H9 (cell line): Measurements from ENCODE around the gene CDKAL1. TPM values are rescaled to one million over a fixed set of nuclear protein-coding genes. Genes with fewer than 3 reads are reported as not detected.

Experiments
- DNase-seq: peaks from one replicate; pipeline ENCODE4 v3.0.0-alpha.2; 2017
- H2AFZ ChIP-seq: one replicate; pipeline ENCODE4 v1.6.1; 2013; ENCODE audit warnings: mild to moderate bottlenecking, low read length, control low read depth, moderate library complexity
- H2AK5ac ChIP-seq: 2 replicates; pipeline ENCODE4 v1.6.1; 2013; ENCODE audit warnings: low read length, control low read depth, mixed read lengths; ENCODE audit not compliant: insufficient read length
- H2BK120ac ChIP-seq: one replicate; pipeline ENCODE4 v1.6.1; 2013; ENCODE audit warnings: low read depth, mild to moderate bottlenecking, low read length, control low read depth, inconsistent platforms; ENCODE audit not compliant: poor library complexity, severe bottlenecking
- H2BK12ac ChIP-seq: 2 replicates; pipeline ENCODE4 v1.6.1; 2013; ENCODE audit warnings: low read length, control low read depth, mixed read lengths, low read depth; ENCODE audit not compliant: insufficient read length
- H2BK15ac ChIP-seq: 2 replicates; pipeline ENCODE4 v1.6.1; 2013; ENCODE audit warnings: low read depth, low read length, control low read depth
- H2BK20ac ChIP-seq: one replicate; pipeline ENCODE4 v1.6.1; 2013; ENCODE audit warnings: low read depth, mild to moderate bottlenecking, low read length, control low read depth, inconsistent platforms; ENCODE audit not compliant: poor library complexity, severe bottlenecking
- H2BK5ac ChIP-seq: 2 replicates; pipeline ENCODE4 v1.6.1; 2013; ENCODE audit warnings: low read length, control low read depth, mixed read lengths; ENCODE audit not compliant: insufficient read length
- H3K14ac ChIP-seq: 2 replicates; pipeline ENCODE4 v1.6.1; 2013; ENCODE audit warnings: low read length, control low read depth; ENCODE audit not compliant: insufficient read depth
- H3K18ac ChIP-seq: 2 replicates; pipeline ENCODE4 v1.6.1; 2013; ENCODE audit warnings: low read depth, mild to moderate bottlenecking, mixed read lengths, low read length, control low read depth; ENCODE audit not compliant: insufficient read length
- H3K23ac ChIP-seq: 2 replicates; pipeline ENCODE4 v1.6.1; 2013; ENCODE audit warnings: low read length, control low read depth, mixed read lengths, low read depth; ENCODE audit not compliant: insufficient read length
- H3K23me2 ChIP-seq: 2 replicates; pipeline ENCODE4 v1.6.1; 2013; ENCODE audit warnings: low read depth, mild to moderate bottlenecking, mixed read lengths, low read length, control low read depth; ENCODE audit not compliant: insufficient read length, poor library complexity, severe bottlenecking
- H3K27ac ChIP-seq: 2 replicates; pipeline ENCODE4 v1.5.1; 2013; ENCODE audit warnings: low read length, control low read depth, mixed read lengths, low read depth; ENCODE audit not compliant: insufficient read length
- H3K27me3 ChIP-seq: 2 replicates; pipeline ENCODE4 v1.6.1; 2013; ENCODE audit warnings: low read length, control low read depth, inconsistent platforms; ENCODE audit not compliant: insufficient read depth
- H3K4ac ChIP-seq: 2 replicates; pipeline ENCODE4 v1.6.1; 2013; ENCODE audit warnings: low read depth, mild to moderate bottlenecking, control low read depth, inconsistent platforms, low read length, moderate library complexity
- H3K4me1 ChIP-seq: 2 replicates; pipeline ENCODE4 v1.6.1; 2013; ENCODE audit warnings: low read length, control low read depth, inconsistent platforms; ENCODE audit not compliant: insufficient read depth
- H3K4me2 ChIP-seq: 2 replicates; pipeline ENCODE4 v1.6.1; 2013; ENCODE audit warnings: low read length, control low read depth, mixed read lengths; ENCODE audit not compliant: insufficient read length, insufficient read depth
- H3K56ac ChIP-seq: 2 replicates; pipeline ENCODE4 v1.6.1; 2013; ENCODE audit warnings: low read depth, mild to moderate bottlenecking, mixed read lengths, low read length, control low read depth; ENCODE audit not compliant: insufficient read length
- H3K79me1 ChIP-seq: 2 replicates; pipeline ENCODE4 v1.6.1; 2013; ENCODE audit warnings: low read depth, mild to moderate bottlenecking, moderate library complexity, low read length, control low read depth, inconsistent platforms; ENCODE audit not compliant: insufficient read depth, poor library complexity, severe bottlenecking
- H3K79me2 ChIP-seq: 2 replicates; pipeline ENCODE4 v1.6.1; 2013; ENCODE audit warnings: low read length, control low read depth, inconsistent platforms; ENCODE audit not compliant: insufficient read depth
- H3K9ac ChIP-seq: 2 replicates; pipeline ENCODE4 v1.6.1; 2013; ENCODE audit warnings: low read length, control low read depth, mixed read lengths; ENCODE audit not compliant: insufficient read length; ENCODE audit errors: extremely low read depth
- H3K9me3 ChIP-seq: one replicate; pipeline ENCODE4 v1.6.1; 2013; ENCODE audit warnings: low read depth, low read length, inconsistent platforms; ENCODE audit not compliant: control insufficient read depth
- H3T11ph ChIP-seq: one replicate; pipeline ENCODE4 v1.6.1; 2013; ENCODE audit warnings: mild to moderate bottlenecking, low read length, control low read depth, inconsistent platforms
- H4K20me1 ChIP-seq: one replicate; pipeline ENCODE4 v1.6.1; 2013; ENCODE audit not compliant: control insufficient read depth, insufficient read length, insufficient read depth
- H4K5ac ChIP-seq: 2 replicates; pipeline ENCODE4 v1.6.1; 2013; ENCODE audit warnings: low read depth, mild to moderate bottlenecking, mixed read lengths, low read length, control low read depth; ENCODE audit not compliant: insufficient read length
- H4K8ac ChIP-seq: replicated peaks from 2 replicates; pipeline ENCODE4 v1.6.1; 2013; ENCODE audit warnings: low read length, control low read depth, mixed read lengths, low read depth; ENCODE audit not compliant: insufficient read length
- H4K91ac ChIP-seq: 2 replicates; pipeline ENCODE4 v1.6.1; 2013; ENCODE audit warnings: low read depth, mild to moderate bottlenecking, moderate library complexity, mixed read lengths, low read length, control low read depth; ENCODE audit not compliant: insufficient read length
- H3K27ac Mint-ChIP-seq, 3 experiments: 2 replicates in 2 of 3; 3 replicates in 1 of 3; pipeline ENCODE4 v1.8.0; 2020 to 2021; ENCODE audit warnings: mixed read lengths in 3 of 3, mild to moderate bottlenecking in 1 of 3, moderate library complexity in 1 of 3
- H3K27me3 Mint-ChIP-seq: 2 replicates; pipeline ENCODE4 v1.8.0; 2021; ENCODE audit warnings: low read depth, mild to moderate bottlenecking, moderate library complexity, mixed read lengths
- H3K36me3 Mint-ChIP-seq, 3 experiments: 2 replicates in 2 of 3; 3 replicates in 1 of 3; pipeline ENCODE4 v1.8.0; 2020 to 2021; ENCODE audit warnings: low read depth in 3 of 3, mixed read lengths in 3 of 3; ENCODE audit not compliant: insufficient read depth in 1 of 3
- H3K4me1 Mint-ChIP-seq, 2 experiments: 2 replicates each; pipeline ENCODE4 v1.8.0; 2020; ENCODE audit warnings: mixed read lengths in 2 of 2
- H3K4me3 Mint-ChIP-seq, 2 experiments: 2 replicates in 1 of 2; 3 replicates in 1 of 2; pipeline ENCODE4 v1.8.0; 2020 to 2021; ENCODE audit warnings: mild to moderate bottlenecking in 2 of 2, mixed read lengths in 2 of 2, moderate library complexity in 1 of 2
- H3K9me3 Mint-ChIP-seq, 2 experiments: 2 replicates in 1 of 2; 3 replicates in 1 of 2; pipeline ENCODE4 v1.8.0; 2020; ENCODE audit warnings: mild to moderate bottlenecking in 2 of 2, mixed read lengths in 2 of 2, moderate library complexity in 1 of 2
- WGBS: extraction: QIAGEN DNeasy Blood & Tissue Kit; methylation state at CpG from one replicate; pipeline ENCODE4 v1.1.7; 2013; ENCODE audit warnings: missing lambda C conversion rate, low lambda C conversion rate, mixed read lengths; ENCODE audit not compliant: insufficient read length; ENCODE audit errors: extremely low coverage; 5-methylcytosine and 5-hydroxymethylcytosine counted together
- total RNA-seq: library from RNA; stranded (reverse); gene quantifications from 2 replicates; pipeline ENCODE4 v1.2.1, GENCODE V29; 2021
- TF ChIP-seq, protein P1 (sequence below): fragments of 200-600 bp; sonication (generic); conservative IDR thresholded peaks from 3 replicates; pipeline ENCODE4 v1.8.0; 2021; ENCODE audit warnings: antibody characterized with exemption, mild to moderate bottlenecking

Gene CDKAL1
- total RNA-seq, 1 experiment from 2014 or later = 23.0 TPM

DNA sequence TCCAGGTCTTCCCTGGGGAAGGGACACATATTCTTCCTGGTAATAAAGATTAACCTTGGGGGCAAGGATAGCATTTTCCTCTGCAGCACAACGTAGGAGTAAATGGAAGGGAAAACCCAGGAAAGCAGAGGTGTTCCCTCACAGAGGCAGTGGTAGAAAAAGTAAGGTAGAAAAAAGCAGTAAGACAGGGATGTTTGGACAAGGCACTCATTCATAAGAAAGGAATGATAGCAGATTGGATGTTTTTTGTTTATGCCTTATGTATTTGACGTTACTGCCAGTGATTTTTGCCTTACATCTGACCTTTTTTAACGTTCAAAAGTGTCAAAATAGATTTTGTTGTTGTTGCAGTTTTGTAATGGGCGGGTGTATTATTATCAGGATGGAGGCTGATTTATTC, 395.0 kb downstream of the CDKAL1 start:
- H4K8ac ChIP-seq = no peak overlapping the region
- H3K9ac ChIP-seq = no peak overlapping the region
- Mint-ChIP-seq H3K27me3 (no peaks in the 10 kb centered on the region), H3K4me3 (no peak overlapping the region), H3K27ac (peak overlapping the region in 2 of 3 experiments; percentile 59 to 69; a peak in 3 of 7 replicates), H3K36me3 (no peaks in the 10 kb centered on the region), H3K9me3 (no peaks in the 10 kb centered on the region), H3K4me1 (peaks cover 16 to 19% of the 10 kb centered on the region in 2 experiments)
- TF ChIP-seq, protein P1, sequence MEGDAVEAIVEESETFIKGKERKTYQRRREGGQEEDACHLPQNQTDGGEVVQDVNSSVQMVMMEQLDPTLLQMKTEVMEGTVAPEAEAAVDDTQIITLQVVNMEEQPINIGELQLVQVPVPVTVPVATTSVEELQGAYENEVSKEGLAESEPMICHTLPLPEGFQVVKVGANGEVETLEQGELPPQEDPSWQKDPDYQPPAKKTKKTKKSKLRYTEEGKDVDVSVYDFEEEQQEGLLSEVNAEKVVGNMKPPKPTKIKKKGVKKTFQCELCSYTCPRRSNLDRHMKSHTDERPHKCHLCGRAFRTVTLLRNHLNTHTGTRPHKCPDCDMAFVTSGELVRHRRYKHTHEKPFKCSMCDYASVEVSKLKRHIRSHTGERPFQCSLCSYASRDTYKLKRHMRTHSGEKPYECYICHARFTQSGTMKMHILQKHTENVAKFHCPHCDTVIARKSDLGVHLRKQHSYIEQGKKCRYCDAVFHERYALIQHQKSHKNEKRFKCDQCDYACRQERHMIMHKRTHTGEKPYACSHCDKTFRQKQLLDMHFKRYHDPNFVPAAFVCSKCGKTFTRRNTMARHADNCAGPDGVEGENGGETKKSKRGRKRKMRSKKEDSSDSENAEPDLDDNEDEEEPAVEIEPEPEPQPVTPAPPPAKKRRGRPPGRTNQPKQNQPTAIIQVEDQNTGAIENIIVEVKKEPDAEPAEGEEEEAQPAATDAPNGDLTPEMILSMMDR = no peak
- WGBS = no CpG with 5 or more reads among the region's 4 CpGs
- no peaks in the 10 kb centered on the region for H3K27me3 ChIP-seq
- H3K4ac ChIP-seq = no peak overlapping the region
- no peak overlapping the region for H3K18ac ChIP-seq
- no peaks in the 10 kb centered on the region for H4K20me1 ChIP-seq
- H3K9me3 ChIP-seq = no peaks in the 10 kb centered on the region
- H3K56ac ChIP-seq = no peak overlapping the region
- no peak overlapping the region for H3T11ph ChIP-seq
- H3K23me2 ChIP-seq = no peaks in the 10 kb centered on the region
- H3K79me1 ChIP-seq = no peaks in the 10 kb centered on the region
- no peak overlapping the region for H4K91ac ChIP-seq
- H3K27ac ChIP-seq = no peak overlapping the region
- H2BK12ac ChIP-seq = no peak overlapping the region
- no peak overlapping the region for H3K14ac ChIP-seq
- H3K23ac ChIP-seq = no peak overlapping the region
- H2BK5ac ChIP-seq = no peak overlapping the region
- no peak overlapping the region for H2BK120ac ChIP-seq
- H2BK15ac ChIP-seq = no peak overlapping the region
- no peak overlapping the region for H2BK20ac ChIP-seq
- DNase-seq = no peak
- no peak overlapping the region for H4K5ac ChIP-seq
- no peak overlapping the region for H2AFZ ChIP-seq
- no peaks in the 10 kb centered on the region for H3K4me1 ChIP-seq
- no peaks in the 10 kb centered on the region for H3K79me2 ChIP-seq
- H2AK5ac ChIP-seq = no peak overlapping the region
- H3K4me2 ChIP-seq = no peak overlapping the region
